Stromal cell of bone marrow (primary cell): ENCODE data around the gene ILDR2.
A peak's percentile ranks its signal among the peaks of the same experiment; 100 is the strongest.

Experiments
- DNase-seq: peaks from one replicate; pipeline ENCODE4 v3.0.0-alpha.2; 2012; ENCODE audit warnings: low read depth

The ILDR2 gene

DNA sequence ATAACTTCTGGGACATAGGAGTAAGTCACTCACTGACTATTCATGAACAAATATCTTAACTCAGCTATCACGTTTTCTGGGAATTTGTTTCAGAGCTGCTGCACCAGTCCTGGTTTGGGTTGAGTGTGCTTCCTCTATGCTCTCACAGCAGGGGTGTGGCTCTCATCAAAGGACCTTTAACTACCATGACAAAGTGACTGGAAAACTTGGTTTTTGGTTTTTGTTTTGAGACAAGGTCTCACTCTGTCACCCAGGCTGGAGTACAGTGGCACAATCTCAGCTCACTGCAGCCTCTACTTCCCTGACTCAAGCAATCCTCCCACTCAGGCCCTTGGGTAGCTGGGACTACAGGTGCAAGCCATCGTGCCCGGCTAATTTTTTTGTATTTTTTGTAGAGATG, 4.1 kb downstream of the ILDR2 start:
- DNase-seq = no peak

DNA sequence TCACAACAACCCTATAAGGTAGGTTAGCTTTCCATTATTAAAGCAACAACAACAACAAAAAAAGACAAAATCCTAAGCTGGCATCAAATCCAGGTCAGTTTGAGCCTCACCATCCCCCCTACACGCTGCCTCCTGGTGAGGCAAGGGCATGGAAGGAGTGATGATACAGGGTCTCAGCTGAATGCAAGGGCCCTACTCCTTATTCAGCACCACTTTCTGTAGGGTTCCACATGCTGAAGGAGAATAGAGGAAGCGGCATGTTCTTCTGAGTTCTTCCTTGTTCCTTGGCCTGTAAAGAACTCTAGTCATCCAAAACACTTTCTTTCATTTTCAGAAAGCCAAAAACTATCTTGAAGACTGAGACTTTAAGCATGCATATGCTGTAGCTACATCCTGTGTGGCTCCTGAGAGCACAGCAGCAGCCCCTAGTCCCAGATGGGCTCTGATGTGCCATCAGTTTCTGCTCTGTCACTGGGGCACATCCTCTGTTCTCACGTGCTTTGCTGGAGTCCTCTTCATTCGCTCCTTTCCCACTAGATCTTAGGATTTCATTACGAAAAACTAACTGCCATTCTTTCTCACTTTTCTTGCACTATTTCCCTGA, 6.2 kb downstream of the ILDR2 start:
- DNase-seq = no peak

DNA sequence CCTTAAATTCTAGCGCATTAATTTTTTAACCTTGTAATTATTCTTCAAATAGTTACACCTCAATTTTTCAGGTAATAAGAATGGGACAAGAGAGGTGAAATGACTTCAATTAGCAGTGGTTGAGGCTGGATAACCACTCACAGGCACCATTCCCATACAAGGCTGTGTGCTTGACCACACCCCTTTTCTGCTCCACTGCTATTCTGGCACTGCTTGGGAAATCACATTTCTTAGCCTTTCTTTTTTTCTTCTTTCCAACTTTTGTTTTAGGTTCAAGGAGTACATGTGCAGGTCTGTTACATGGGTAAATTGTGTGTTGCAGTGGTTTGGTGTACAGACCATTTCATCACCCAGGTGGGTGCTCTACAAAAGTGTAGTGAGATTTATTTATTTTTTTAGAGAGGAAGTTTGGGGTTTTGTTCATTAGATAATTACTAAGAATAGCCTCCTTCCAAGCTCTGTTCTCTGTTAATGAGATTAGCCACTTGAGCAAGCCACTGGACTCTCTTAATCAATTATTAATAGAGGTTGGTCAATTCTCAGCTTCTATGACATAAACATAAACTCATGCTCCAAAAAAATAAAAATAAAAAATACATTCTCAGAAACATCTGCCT, 14.4 kb downstream of the ILDR2 start:
- no peak for DNase-seq

DNA sequence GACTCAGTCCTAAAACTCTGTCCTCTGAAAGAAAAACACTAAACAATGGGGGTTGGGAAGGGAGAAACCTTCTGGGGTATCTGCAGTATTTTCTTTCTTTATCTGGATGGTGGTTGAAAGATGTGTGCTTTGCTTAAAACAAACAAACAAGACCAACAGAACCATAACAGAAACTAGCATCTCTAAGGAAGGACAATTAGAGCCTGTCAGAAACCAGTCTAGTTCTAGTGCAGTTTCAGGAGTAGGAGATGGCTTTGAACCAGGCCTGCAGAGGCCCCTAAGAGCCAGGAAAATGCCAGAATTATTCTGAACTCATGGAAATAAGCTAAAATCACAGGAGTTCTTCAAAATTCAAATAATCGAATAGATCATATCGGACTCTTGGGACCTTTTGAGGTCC, 18.5 kb downstream of the ILDR2 start:
- no peak for DNase-seq

DNA sequence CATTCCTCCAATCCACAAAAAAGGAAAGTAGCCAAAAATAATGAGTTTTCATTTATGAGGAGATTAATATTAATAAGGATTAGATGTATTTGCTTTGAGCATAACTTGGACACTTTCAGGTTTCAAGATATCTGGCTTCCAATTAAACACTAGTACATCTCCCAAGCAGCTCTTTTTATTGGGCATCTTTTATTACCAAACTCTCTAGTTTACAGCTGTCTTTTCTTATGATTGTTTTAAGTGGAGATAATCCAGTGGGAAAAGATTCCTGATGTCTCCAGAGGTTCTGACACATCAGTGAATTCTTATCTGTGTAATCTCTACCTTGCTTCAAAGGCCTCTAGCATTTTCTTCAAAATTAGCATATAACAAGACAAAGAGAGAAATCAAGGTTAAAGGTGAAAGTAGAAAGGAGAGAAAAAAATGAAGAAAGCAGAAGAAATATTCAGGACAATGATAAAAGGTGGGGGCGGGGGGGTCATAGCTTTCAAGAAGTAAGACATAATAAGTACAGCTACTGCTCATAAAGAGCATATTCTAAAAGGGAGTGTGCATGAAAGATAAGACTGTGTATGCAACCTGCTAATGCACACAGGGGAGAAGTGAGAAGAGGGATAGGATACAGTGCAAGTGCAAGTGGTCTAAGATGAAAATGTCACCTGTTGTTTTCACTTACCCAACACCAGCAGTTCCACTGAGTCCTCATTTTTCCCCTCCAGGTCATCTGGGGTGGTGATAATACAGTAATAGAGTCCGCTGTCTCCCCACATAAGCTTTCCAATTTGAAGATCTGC, 19.1 kb downstream of the ILDR2 start:
- no peak for DNase-seq

DNA sequence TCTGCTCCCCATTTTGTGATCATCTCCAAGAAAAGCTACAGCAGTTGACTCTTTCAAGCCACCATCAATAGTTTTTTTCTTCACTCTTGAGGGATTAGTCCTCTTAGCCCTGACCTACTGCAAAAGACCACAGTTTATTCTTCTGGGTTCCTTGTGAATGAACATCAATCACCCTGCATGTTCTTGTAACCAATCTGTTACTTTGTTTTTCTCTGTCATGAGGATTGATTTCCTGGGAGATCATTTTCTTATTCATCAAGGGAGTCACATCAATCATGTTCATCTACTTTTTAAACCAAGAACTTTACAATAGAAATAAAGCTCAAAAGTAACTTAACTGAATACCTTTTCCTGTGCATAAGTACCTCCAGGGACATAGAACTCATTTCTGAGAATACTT, 21.8 kb downstream of the ILDR2 start:
- DNase-seq = no peak

DNA sequence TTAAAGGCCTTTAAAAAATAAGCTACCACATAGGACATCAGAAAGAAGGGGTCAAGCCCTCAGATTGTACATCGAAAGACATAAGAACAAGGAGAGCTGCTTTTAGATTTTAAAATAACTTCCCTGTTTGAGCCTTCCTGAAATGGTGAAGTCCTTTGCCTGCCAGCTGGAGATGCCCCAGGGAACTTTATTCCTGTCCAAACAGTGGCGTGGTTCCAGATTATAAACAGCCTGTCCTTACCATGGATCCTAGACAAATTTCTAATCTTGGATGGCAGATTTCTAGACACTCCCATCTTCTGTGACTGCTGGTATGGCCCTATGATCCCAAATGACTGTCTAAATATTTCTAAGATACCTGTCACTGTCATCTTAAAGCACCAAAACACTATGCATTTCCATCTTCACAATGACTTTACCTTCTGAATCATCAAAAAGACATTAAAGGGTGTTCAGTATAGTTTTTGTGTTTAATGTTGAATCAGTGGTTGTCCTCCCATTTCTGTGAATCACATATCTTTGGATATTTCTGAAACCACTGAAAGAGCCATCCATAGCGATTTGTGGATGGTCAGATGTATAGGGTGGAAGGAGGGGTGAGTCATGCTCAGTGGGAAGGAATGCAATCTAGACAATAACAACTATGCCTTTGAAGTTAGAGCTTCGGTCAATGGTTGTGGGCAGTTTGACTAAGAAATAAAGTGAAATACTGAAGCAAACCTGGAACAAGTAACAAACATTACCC, 23.2 kb downstream of the ILDR2 start:
- DNase-seq = no peak

DNA sequence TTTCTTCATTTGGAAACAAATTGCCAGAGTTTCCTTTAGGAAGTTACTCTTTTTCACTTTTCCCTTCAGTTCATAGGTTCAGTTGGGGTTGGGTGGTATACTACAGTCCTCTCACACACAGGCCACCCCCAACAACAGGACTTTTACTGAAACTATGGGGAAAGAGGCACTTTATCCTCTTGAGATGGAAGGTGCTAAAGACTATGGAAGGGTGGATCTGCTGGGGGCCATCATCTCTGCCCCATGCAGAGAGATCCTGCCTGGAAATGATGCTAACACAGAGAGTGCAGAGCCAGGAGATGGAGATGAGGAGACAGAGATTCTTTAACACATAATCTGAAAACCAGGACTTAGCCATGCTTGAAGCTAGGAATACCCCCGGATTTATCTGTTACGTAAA, 24.3 kb downstream of the ILDR2 start:
- no peak for DNase-seq

DNA sequence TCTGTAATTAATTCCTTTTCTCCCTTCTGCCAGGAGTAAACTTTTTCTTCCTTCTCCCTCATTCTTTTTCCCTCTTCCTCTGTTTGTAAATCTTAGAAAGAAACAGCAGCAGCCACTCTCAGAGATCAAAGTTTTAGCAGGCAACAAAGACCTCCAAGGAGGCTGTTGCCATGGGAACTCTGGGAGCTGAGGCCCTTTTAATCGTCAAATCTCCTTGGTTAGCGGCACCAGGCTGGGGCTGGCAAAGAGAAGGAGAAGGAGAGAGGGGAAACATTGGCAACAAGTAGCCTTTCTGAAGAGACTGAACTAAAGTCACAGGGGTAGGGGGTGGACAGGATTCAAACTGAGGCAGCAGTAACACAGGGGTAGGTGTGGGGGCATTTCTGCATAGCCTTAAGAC, 25.2 kb downstream of the ILDR2 start:
- DNase-seq = no peak

DNA sequence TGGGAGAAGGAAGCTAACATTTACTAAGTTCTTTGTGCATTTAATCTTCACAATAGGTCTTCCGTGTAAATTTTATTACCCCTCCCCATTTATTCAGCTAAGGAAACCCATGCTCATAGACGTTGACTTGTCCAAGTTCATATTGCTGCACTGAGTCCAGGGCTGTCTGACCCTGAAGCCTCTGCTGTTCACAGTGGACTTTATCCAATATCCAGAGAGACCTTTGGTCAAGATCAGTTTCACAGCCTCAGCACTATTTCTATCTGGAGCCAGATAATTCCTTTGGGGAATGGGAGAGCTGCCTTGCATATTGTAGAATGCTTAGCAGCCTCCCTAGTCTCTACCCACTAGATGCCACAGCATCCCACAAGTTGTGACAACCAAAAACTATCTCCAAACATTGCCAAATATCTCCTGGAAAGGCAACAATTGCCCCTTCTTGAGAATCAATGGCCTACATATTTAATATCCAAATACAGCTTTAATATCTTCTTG, 26.4 kb downstream of the ILDR2 start:
- no peak for DNase-seq

DNA sequence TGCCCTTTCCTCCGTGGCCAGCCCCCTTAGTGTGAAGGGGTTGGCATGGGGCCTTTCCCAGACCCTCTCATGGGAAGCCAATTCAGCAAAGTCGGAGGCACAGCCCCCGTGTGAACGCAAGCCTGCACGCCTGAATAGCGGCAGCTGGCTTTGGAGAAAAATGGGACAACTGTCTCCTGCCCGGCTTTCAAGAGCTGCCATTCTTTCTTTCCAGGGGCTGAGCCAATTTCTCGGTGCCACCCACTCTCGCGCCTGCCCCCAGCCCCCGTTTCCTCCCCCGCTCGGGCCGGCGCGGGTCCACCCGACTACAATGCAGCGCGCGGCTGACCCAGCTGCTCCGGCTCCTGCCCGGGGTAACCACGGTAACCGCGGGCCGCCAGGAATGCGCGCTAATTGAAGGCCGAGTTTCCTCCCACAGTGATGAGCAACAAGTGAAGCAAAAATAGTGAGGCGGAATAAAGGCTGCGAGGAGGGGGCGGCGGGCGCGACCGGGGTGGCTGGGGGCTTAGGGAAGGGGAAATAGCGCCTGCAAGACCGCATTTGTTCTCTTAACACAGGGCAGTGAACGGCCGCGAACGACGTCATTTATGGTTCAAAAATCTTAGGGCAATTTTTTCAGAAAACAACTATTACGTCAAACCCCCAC, 27.8 kb downstream of the ILDR2 start:
- DNase-seq = peak; percentile 29

DNA sequence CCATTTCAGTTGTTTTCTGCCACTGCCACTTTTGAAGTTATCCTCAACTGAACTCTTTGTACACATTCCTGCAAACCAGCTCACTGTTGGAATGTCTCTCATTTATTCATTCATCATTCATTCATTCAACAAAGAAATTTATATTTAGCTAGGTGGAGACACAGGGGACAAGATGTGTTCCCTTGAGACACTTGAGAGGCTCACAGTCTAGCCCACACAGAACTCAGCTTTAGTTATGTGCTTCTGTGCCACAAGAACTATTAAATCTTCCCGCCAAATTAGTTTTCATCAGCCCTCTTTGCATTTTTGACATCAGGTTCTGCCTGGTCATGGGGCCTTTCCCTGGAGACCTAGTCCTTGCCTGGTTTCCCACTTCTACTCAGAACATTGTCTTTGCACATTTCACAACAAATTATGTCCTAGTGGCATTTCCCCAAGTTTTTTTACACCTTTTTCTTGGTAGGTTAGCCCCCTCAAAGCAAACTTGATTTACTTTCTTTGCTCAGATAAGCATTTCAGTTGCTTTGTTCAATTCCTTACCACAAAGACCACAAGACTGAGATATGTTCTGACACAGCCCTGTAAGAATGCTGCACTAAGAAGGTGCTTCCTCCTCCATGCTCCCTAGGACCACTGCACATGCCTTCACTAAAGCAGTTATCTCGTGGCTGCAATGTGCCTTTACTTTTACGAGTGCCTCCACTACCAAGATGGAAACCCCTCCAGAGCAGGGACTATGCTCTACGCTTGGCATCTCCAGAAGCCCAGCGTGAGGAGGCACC, 31.0 kb downstream of the ILDR2 start:
- DNase-seq = no peak

DNA sequence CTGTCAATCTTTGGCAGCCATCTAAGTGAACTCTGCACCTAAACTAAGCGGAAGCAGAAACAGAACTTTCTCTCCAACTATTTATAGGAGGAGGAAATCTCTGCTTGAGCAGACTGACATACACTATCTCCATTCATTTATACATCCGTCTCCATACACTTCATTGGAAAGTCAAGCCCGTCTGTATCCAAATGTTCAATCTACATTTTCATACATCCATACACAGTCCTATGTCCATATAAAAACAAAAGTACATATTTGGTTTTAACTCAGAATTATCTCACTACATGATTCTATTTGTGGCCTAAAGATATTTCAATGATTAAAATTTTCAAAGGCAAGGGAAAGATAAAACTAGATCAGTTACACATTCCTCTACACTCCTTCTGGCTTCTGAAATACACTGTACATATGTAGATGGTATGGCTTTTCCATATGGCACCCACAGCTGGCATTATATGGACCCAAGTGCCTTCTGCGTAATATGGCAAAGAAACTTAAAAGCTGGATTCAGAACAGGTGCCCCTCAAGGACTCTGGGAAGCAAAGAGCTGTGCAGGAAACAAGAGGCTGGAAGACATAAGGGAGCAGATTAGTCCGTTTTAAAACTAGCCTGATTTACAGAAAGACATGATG, 35.5 kb downstream of the ILDR2 start:
- no peak for DNase-seq

DNA sequence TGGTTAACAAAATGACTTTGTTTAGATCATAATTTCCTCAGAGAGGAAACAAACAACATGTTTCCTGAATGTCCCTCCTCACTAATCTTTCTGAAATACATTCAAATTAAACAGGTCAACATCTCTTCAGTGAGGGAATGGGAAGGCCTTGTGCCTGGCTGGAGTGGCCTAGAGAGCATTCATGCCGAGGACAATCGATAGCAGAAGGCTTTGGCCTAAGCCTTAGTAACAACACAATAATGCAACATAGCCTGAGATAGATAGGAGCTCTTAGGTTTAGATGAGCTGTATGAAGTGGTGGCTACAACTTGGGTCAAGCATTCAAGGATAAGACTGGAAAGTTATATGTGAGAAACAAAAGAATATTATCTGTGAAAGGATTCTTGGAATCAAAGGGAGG, 37.4 kb downstream of the ILDR2 start:
- no peak for DNase-seq

DNA sequence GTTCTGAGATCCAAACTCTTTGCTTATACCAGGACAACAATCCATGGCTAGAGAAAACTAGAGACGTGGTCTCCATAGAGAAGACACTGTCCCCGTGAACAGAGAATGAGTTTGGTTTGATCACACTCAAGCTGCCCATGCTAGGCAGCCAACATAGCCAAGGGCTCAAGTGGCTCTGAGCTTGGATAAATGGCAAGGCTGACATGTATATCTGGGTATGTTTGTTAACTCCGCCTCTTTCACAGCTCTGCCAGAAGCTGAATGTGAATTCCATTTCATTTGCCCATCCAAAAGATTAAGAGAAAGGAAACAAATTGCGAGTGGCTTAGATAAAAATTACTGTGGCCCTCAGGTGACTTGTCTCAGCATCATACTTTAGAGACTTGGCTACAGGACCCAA, 38.0 kb downstream of the ILDR2 start:
- DNase-seq = no peak

DNA sequence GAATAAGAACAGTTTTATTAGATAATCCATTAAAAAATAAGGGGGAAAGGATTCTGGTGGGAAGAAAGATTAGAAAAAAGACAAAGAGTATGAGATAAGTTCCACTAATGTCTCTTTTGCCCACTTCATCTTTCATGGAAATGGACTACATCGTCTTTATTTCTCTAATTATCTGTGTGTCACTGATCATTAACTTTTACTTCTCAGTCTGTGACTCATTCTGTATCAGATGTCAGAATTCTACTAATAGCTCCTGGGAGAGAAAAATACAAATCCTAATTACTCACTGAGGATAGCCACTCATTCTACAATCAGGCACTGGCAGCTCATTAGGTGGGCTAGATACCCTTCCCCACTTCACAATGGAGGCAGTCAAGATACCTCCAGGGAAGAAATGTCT, 41.7 kb downstream of the ILDR2 start:
- DNase-seq = no peak

DNA sequence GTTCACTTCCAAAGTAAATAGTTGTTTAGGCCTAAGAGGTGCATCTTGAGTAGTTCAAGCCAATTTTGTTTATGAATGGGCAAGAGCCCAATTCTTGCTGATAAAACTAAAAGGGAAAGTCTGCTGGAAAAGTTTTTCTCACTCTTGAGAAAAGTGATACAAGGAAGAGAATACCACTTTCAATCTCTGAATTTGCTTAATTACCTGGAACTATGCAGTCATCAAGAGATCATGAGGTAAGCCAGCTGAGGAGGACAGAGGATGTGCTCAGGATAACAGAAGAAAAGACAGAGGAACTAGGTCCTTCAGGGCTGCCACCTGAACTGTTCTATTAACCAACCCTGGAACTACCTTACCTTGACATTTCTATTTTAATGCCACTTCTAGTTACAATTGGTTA, 42.2 kb downstream of the ILDR2 start:
- DNase-seq = no peak

DNA sequence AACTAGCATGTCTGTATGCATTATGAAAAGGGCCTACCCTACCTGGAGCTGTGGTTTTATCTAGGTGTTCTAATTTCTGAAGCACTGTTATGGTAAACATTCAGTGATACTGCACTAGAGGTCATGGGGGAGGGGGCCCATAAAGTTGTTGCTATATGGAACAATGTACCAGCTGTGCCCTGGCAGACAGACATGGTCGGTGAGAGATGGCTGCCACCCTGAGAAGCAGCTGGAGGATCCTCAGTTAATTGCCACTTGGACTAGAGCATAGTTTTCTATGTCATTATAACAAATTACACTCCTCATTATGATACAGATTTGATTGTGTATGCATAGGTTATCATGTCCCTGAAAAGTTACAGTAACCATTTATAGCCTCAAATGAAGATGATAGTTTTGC, 45.4 kb downstream of the ILDR2 start:
- DNase-seq = no peak

DNA sequence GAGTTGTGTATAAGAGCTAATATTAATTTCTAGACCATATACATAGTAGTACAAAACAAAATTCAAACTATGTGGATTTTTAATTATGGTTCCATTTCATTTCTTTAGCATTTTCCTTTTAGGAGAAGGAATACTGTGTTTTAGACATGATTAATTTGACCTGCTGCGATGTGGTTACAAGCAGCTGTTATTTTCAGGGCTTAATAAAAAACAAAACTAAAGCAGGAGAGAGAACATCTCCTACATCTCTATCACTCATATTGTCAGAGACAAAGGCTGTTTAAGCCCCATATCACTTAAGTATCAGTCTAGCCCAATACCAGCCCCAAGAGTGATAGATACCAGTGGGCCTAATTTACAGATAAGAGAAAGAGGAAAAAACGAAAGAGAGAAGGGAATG, 47.6 kb downstream of the ILDR2 start:
- DNase-seq = no peak

DNA sequence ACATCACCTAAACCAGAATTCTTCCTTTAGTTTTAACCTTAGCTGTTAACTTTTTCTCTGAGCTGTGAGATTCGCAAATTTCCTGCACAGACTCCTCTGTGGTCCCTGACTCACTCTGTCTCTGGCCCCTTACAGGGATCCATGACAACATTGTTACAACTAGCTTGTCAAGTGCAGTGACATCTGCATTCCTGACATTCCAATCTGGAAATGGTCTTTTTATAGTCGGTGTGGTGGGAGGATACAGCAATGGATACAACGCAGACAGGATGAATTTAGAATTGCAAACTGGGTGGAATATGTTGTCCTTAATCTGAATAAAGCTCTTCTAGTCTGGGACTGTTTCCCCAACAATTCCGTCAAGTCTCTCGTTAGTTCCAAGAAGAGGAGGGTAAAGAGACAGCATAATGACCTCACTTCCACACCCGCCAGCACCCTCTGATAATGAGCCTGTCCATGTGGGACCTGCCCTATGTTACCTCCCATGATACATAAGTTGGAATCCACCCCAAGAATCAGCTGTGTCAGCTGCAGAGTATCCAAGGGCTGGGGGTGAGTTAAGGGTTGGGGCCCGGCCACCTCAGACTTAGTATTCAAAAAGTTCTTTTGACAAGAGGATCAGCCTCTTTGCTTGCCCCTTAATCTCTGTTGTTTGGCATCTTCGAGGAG, 49.4 kb downstream of the ILDR2 start:
- no peak for DNase-seq
